ENCODE data around the gene RCE1.

DNA sequence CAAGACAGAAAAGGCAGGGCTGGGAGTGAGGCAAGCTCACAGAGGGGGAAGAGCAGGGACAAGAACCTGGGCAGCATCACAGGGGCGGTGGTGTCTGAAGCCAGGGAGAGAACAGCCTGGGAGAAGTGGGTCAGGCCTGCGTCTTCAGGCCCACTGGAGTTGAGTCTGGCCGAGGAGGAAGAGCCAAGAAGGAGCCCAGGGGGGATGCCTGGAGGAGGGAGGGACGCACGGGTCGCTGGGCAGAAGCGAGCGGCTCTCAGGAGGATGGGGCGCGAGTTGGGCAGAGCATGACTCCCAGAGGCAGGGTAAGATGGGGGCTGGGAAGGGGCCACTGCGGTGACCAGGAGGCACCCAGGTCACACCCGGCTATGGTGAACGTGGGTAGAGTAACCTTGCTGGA lies 32.1 kb downstream of the RCE1 start:
- TF ChIP-seq, protein P1, sequence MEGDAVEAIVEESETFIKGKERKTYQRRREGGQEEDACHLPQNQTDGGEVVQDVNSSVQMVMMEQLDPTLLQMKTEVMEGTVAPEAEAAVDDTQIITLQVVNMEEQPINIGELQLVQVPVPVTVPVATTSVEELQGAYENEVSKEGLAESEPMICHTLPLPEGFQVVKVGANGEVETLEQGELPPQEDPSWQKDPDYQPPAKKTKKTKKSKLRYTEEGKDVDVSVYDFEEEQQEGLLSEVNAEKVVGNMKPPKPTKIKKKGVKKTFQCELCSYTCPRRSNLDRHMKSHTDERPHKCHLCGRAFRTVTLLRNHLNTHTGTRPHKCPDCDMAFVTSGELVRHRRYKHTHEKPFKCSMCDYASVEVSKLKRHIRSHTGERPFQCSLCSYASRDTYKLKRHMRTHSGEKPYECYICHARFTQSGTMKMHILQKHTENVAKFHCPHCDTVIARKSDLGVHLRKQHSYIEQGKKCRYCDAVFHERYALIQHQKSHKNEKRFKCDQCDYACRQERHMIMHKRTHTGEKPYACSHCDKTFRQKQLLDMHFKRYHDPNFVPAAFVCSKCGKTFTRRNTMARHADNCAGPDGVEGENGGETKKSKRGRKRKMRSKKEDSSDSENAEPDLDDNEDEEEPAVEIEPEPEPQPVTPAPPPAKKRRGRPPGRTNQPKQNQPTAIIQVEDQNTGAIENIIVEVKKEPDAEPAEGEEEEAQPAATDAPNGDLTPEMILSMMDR (conservative IDR thresholded peaks at IDR 0.05): no peak
- TF ChIP-seq ZFX (IDR thresholded peaks at IDR 0.05): no peak

All from C4-2B (cell line).